Testis (tissue), 2 donors: Measurements from ENCODE around the gene ZSCAN5B.

Experiments used
- POLR2A ChIP-seq: fragments of 450-650 bp; IDR thresholded peaks from one replicate; pipeline ENCODE4 v1.6.1; 2017; ENCODE audit warnings: antibody characterized with exemption, mild to moderate bottlenecking, moderate library complexity
- TF ChIP-seq, protein P1 (sequence below), 3 experiments: fragments of 450-650 bp in 2 of 3; fragments of 200-600 bp in 1 of 3; sonication (generic) in 1 of 3; IDR thresholded peaks; one replicate each; pipeline ENCODE4 v1.5.1; 2016 to 2019; ENCODE audit warnings: antibody characterized with exemption in 3 of 3, mild to moderate bottlenecking in 2 of 3, moderate library complexity in 1 of 3

- TF ChIP-seq, protein P1, sequence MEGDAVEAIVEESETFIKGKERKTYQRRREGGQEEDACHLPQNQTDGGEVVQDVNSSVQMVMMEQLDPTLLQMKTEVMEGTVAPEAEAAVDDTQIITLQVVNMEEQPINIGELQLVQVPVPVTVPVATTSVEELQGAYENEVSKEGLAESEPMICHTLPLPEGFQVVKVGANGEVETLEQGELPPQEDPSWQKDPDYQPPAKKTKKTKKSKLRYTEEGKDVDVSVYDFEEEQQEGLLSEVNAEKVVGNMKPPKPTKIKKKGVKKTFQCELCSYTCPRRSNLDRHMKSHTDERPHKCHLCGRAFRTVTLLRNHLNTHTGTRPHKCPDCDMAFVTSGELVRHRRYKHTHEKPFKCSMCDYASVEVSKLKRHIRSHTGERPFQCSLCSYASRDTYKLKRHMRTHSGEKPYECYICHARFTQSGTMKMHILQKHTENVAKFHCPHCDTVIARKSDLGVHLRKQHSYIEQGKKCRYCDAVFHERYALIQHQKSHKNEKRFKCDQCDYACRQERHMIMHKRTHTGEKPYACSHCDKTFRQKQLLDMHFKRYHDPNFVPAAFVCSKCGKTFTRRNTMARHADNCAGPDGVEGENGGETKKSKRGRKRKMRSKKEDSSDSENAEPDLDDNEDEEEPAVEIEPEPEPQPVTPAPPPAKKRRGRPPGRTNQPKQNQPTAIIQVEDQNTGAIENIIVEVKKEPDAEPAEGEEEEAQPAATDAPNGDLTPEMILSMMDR (IDR thresholded peaks at IDR 0.05): no peak
- no peak for TF ChIP-seq POLR2A
Measured at GRCh38 chr19:56144831-56145230, 52.8 kb downstream of the ZSCAN5B start.
